Measurements from ENCODE around the gene DHX38. TPM values are rescaled to one million over a fixed set of nuclear protein-coding genes. Genes with fewer than 3 reads are reported as not detected.

Gene DHX38
- polyA plus RNA-seq, 1 of the 3 experiments (the other 2 are of a cell fraction) = 75.0 TPM

DNA sequence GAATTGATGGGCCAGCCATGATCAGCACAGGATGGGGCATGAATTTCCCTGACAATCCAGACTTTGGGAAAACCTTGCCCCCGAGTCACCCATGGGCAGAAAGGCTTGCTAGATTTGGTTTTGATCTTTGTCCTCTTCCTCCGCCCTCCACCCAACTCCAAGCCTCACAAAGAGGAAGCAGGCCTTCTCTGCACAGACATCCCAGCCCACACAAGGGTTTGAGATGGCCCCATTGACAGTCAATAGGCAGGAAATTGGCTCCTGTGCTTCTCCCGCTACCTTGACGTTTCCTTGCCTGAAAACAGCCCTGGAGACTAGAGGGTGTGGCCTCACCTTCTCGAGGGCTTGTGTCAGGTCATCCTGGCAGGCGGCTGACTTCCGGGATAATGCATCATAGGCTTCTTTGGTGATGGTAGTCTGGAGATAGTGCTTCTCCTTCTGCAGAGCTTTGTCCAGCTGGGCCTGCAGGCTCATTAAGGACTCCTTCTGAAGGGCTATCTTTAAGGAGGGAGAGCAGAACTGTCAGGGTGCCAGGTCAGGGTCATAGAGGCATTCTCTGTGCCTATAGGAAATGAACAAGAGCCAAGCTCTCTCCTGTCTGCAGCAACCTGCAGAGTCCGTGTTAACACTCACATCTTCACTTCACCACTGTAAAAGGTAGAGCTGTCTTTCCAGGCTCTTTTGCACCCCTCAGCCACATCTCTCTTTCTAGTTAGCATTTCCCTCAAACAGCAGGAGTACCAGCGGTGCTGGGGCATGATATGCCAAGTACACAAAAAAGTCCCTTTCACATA, 32.2 kb downstream of the DHX38 start:
- H3K36me3 ChIP-seq (replicated peaks in 1 of 2; ENCODE audit: control insufficient read depth in 1 of 2, insufficient read depth in 2 of 2, low read length in 1 of 2) = no peaks in the 10 kb centered on the region
- no peaks in the 10 kb centered on the region for H3K27me3 ChIP-seq (ENCODE audit: insufficient read depth)
- peaks cover 0 to 7% of the 10 kb centered on the region in 2 experiments; a peak in 1 of 4 replicates for H3K4me1 ChIP-seq (ENCODE audit: control insufficient read depth in 1 of 2, insufficient read depth in 2 of 2, low read depth in 1 of 2, low read length in 1 of 2)
- WGBS (ENCODE audit: low lambda C conversion rate) = 71% methylated on average over 9 of the region's 9 CpGs
- no peak overlapping the region for H3K4me2 ChIP-seq
- H3F3A ChIP-seq (replicated peaks; ENCODE audit: insufficient read depth) = no peaks in the 10 kb centered on the region
- TF ChIP-seq GATA2 (CRISPR knock-in tag; IDR thresholded peaks at IDR 0.05) = no peak
- TF ChIP-seq ZBTB33 (IDR thresholded peaks at IDR 0.05; ENCODE audit: borderline replicate concordance, low read depth) = no peak
- H3K9me3 ChIP-seq = no peaks in the 10 kb centered on the region
- CTCF ChIA-PET = interaction anchor here (0.6 to 4.7 kb wide), 32 partner anchors 9 to 1909 kb away, joined by 3 to 57 read pairs (median 6); partner anchors contain the start of gene PMFBP1
- no peaks in the 10 kb centered on the region for H4K20me1 ChIP-seq (ENCODE audit: insufficient read depth)
- H3K27ac ChIP-seq (ENCODE audit: low read depth in 2 of 2, low read length in 1 of 2) = peak overlapping the region in 1 of 2 experiments; percentile 8; a peak in 2 of 4 replicates
- no peak overlapping the region for H3K4me3 ChIP-seq (ENCODE audit: low read depth in 2 of 2, low read length in 1 of 2)
- no peaks in the 10 kb centered on the region for H3K79me2 ChIP-seq (ENCODE audit: insufficient read depth)
- H2AFZ ChIP-seq (ENCODE audit: low read depth) = no peak overlapping the region
- no peak overlapping the region for H3K9ac ChIP-seq
- no peaks in the 10 kb centered on the region for H3K9me2 ChIP-seq
- POLR2A ChIA-PET = interaction anchor here (1.7 kb wide), 1 partner anchor 72 kb away, joined by 7 read pairs; no protein-coding TSS in a partner anchor
- DNase-seq = no peak

DNA sequence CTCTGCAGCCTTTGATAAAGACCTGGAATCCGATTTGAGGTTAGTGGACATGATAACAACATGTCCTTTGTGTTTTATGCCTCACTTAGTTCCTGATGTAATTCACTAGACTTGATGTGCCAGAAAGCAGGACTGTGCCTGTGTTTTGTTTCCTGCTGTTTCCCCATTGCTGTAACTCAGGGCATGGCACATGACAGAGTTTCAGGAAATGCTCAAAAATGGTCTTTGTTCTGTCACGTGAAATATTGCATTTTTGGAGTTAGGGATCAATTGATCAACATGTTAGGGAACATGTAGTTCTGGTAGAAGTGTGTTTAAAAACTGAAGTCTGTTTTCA, 32.8 kb downstream of the DHX38 start:
- Histone ChIP-seq H3K36me3 (replicated peaks in 1 of 2; ENCODE audit: control insufficient read depth in 1 of 2, insufficient read depth in 2 of 2, low read length in 1 of 2) (no peaks in the 10 kb centered on the region), H3K4me3 (ENCODE audit: low read depth in 2 of 2, low read length in 1 of 2) (no peak overlapping the region), H4K20me1 (ENCODE audit: insufficient read depth) (no peaks in the 10 kb centered on the region), H2AFZ (ENCODE audit: low read depth) (no peak overlapping the region), H3K9ac (no peak overlapping the region), H3K27ac (ENCODE audit: low read depth in 2 of 2, low read length in 1 of 2) (peak overlapping the region in 1 of 2 experiments; percentile 8; a peak in 1 of 4 replicates), H3K79me2 (ENCODE audit: insufficient read depth) (no peaks in the 10 kb centered on the region), H3K4me2 (no peak overlapping the region), H3K27me3 (ENCODE audit: insufficient read depth) (no peaks in the 10 kb centered on the region), H3K9me3 (no peaks in the 10 kb centered on the region), H3F3A (replicated peaks; ENCODE audit: insufficient read depth) (no peaks in the 10 kb centered on the region), H3K9me2 (no peaks in the 10 kb centered on the region), H3K4me1 (ENCODE audit: control insufficient read depth in 1 of 2, insufficient read depth in 2 of 2, low read depth in 1 of 2, low read length in 1 of 2) (peaks cover 0 to 7% of the 10 kb centered on the region in 2 experiments; a peak in 1 of 4 replicates)
- no peak for TF ChIP-seq TEAD4 (IDR thresholded peaks at IDR 0.05; ENCODE audit: borderline replicate concordance, insufficient read depth)
- no peak for TF ChIP-seq MXI1 (IDR thresholded peaks at IDR 0.05; ENCODE audit: low read depth, low read length)
- TF ChIP-seq TCF12 (IDR thresholded peaks at IDR 0.05) = no peak
- TF ChIP-seq ELF1 (IDR thresholded peaks at IDR 0.05) = no peak
- TF ChIP-seq FOSL2 (IDR thresholded peaks at IDR 0.05; ENCODE audit: borderline replicate concordance, low read depth) = no peak
- TF ChIP-seq REST (IDR thresholded peaks at IDR 0.05; ENCODE audit: low read depth, low read length) = no peak
- TF ChIP-seq MEF2A (IDR thresholded peaks at IDR 0.05; ENCODE audit: borderline replicate concordance, low read depth) = no peak
- ChIA-PET CTCF (interaction anchor here (2.5 to 4.7 kb wide), 3 partner anchors 69 to 341 kb away, joined by 15 to 32 read pairs (median 27); no protein-coding TSS in a partner anchor), POLR2A (no interaction called here)
- WGBS (ENCODE audit: low lambda C conversion rate) = 45% methylated on average over 2 of the region's 2 CpGs
- no peak for DNase-seq

All from SK-N-SH (cell line).